Uterus (tissue), 4 donors: Measurements from ENCODE around the gene FAM181A. TPM values are rescaled to one million over a fixed set of nuclear protein-coding genes. Genes with fewer than 3 reads are reported as not detected.

ENCODE experiments used
- DNase-seq, 2 donors: peaks; one replicate each; pipeline ENCODE4 v3.0.0-alpha.2; 2019 to 2020
- H3K27ac ChIP-seq, 2 donors: fragments of 200-600 bp; sonication (generic); 1 replicate in 1 of 2; 2 replicates in 1 of 2; pipeline ENCODE4 v1.5.1; 2016 to 2018
- H3K27me3 ChIP-seq, 2 donors: fragments of 200-600 bp; sonication (generic); one replicate each; pipeline ENCODE4 v1.5.1; 2018 to 2019; ENCODE audit warnings: control low read depth in 1 of 2
- H3K36me3 ChIP-seq, 2 donors: fragments of 200-600 bp; sonication (generic); one replicate each; pipeline ENCODE4 v1.5.1; 2019; ENCODE audit warnings: control low read depth in 1 of 2
- H3K4me1 ChIP-seq, 2 donors: fragments of 200-600 bp; sonication (generic); one replicate each; pipeline ENCODE4 v1.5.1; 2018 to 2019; ENCODE audit warnings: control low read depth in 1 of 2
- H3K4me3 ChIP-seq, 2 donors: fragments of 200-600 bp; sonication (generic); 1 replicate in 1 of 2; 2 replicates in 1 of 2; pipeline ENCODE4 v1.5.1; 2018 to 2019; ENCODE audit warnings: mild to moderate bottlenecking in 1 of 2
- H3K9me3 ChIP-seq, 2 donors: fragments of 200-600 bp; sonication (generic); one replicate each; pipeline ENCODE4 v1.5.1; 2019; ENCODE audit warnings: control low read depth in 1 of 2
- CTCF ChIP-seq, 4 experiments: fragments of 200-600 bp in 2 of 4; fragments of 450-650 bp in 2 of 4; sonication (generic) in 2 of 4; IDR thresholded peaks; one replicate each; pipeline ENCODE4 v1.5.1; 2016 to 2019; ENCODE audit warnings: antibody characterized with exemption in 4 of 4, mild to moderate bottlenecking in 2 of 4, moderate library complexity in 1 of 4
- POLR2A ChIP-seq, 2 donors: fragments of 450-650 bp; IDR thresholded peaks; one replicate each; pipeline ENCODE4 v1.6.1; 2016; ENCODE audit warnings: antibody characterized with exemption in 2 of 2, mild to moderate bottlenecking in 1 of 2, moderate library complexity in 1 of 2
- intact Hi-C: fragments of 100-400 bp; cut with DNase I; formaldehyde crosslinking; loops from one replicate; pipeline ENCODE4 v1.15.1; 2023; ENCODE audit warnings: low total_unique reads
- total RNA-seq, 4 donors: library from RNA; depleted of rRNA in 3 of 4; stranded (reverse); fragments of >200 nt in 3 of 4; gene quantifications; one replicate each; pipeline versions ENCODE4 v1.1.0 to v1.2.4, GENCODE V29; 2014 to 2023
- donor health status: DM: yes; HTN: yes; CAD: no.

FAM181A gene
- total RNA-seq, 4 donors from 2014 or later: 0.48 TPM; not detected in 3

- H3K4me1 ChIP-seq: peaks cover 0 to 11% of the 10 kb centered on the region in 2 donors
- H3K36me3 ChIP-seq: no peaks in the 10 kb centered on the region
- no peaks in the 10 kb centered on the region for H3K9me3 ChIP-seq
- no peak for TF ChIP-seq POLR2A (IDR thresholded peaks at IDR 0.05)
- TF ChIP-seq CTCF (IDR thresholded peaks at IDR 0.05): peak in 1 of 4 experiments; percentile 25
- H3K27me3 ChIP-seq: no peaks in the 10 kb centered on the region
- no peak for DNase-seq
- no peak overlapping the region for H3K4me3 ChIP-seq
- H3K27ac ChIP-seq: peak overlapping the region; percentile 26 to 51
- intact Hi-C loops: no loop called here
These were observed 43.4 kb downstream of the FAM181A start for GRCh38 chr14:93970585-93970964.

- Histone ChIP-seq H3K4me1 (peaks cover 0 to 11% of the 10 kb centered on the region in 2 donors), H3K27ac (peak overlapping the region; percentile 26 to 51)
- intact Hi-C loops: no loop called here
These were observed 44.0 kb downstream of the FAM181A start for GRCh38 chr14:93970965-93971634.

GRCh38 chr14:93971635-93972027, 44.5 kb downstream of the FAM181A start:
- H3K4me3 ChIP-seq: no peak overlapping the region
- no peak for DNase-seq
- H3K4me1 ChIP-seq: peaks cover 0 to 11% of the 10 kb centered on the region in 2 donors
- TF ChIP-seq POLR2A (IDR thresholded peaks at IDR 0.05) (no peak), CTCF (IDR thresholded peaks at IDR 0.05) (no peak)
- H3K27me3 ChIP-seq: no peaks in the 10 kb centered on the region
- no peaks in the 10 kb centered on the region for H3K9me3 ChIP-seq
- H3K27ac ChIP-seq: peak overlapping the region in 1 of 2 donors; percentile 7
- intact Hi-C loops: no loop called here
- no peaks in the 10 kb centered on the region for H3K36me3 ChIP-seq

More at GRCh38 chr14:93970965-93971634, 44.0 kb downstream of the FAM181A start:
- Histone ChIP-seq H3K36me3 (no peaks in the 10 kb centered on the region), H3K9me3 (no peaks in the 10 kb centered on the region), H3K27me3 (no peaks in the 10 kb centered on the region), H3K4me3 (no peak overlapping the region)
- no peak for TF ChIP-seq CTCF (IDR thresholded peaks at IDR 0.05)
- TF ChIP-seq POLR2A (IDR thresholded peaks at IDR 0.05): no peak
- no peak for DNase-seq

- intact Hi-C loops: no loop called here
- TF ChIP-seq POLR2A (IDR thresholded peaks at IDR 0.05) (no peak), CTCF (IDR thresholded peaks at IDR 0.05) (no peak)
- Histone ChIP-seq H3K27ac (peak overlapping the region; percentile 13 to 60), H3K36me3 (no peaks in the 10 kb centered on the region), H3K27me3 (no peaks in the 10 kb centered on the region), H3K9me3 (no peaks in the 10 kb centered on the region), H3K4me3 (no peak overlapping the region), H3K4me1 (peaks cover 0 to 11% of the 10 kb centered on the region in 2 donors)
- DNase-seq: no peak
These were observed 45.6 kb downstream of the FAM181A start for GRCh38 chr14:93972618-93973205.

- Histone ChIP-seq H3K4me3 (peak overlapping the region in 1 of 2 donors; percentile 10), H3K36me3 (no peaks in the 10 kb centered on the region), H3K4me1 (peaks cover 0 to 11% of the 10 kb centered on the region in 2 donors), H3K9me3 (no peaks in the 10 kb centered on the region), H3K27me3 (no peaks in the 10 kb centered on the region), H3K27ac (peak overlapping the region; percentile 57 to 92)
- intact Hi-C loops: no loop called here
- no peak for DNase-seq
- no peak for TF ChIP-seq CTCF (IDR thresholded peaks at IDR 0.05)
- no peak for TF ChIP-seq POLR2A (IDR thresholded peaks at IDR 0.05)
These were observed 46.5 kb downstream of the FAM181A start for GRCh38 chr14:93973607-93974006.
